ENCODE results near the gene CD93.

Gene CD93

GRCh38 chr20:23083553-23084220, 2.4 kb downstream of the CD93 start:
- DNase-seq (ENCODE audit: low read depth), result no peak

GRCh38 chr20:23082846-23083552, 3.1 kb downstream of the CD93 start:
- no peak for DNase-seq (ENCODE audit: low read depth)

GRCh38 chr20:23081263-23081819, 4.8 kb downstream of the CD93 start:
- DNase-seq (ENCODE audit: low read depth), result no peak

- DNase-seq (ENCODE audit: low read depth), result no peak
Observed at GRCh38 chr20:23080521-23080920, 5.6 kb downstream of the CD93 start.

- no peak for DNase-seq (ENCODE audit: low read depth)
Observed at GRCh38 chr20:23079926-23080325, 6.2 kb downstream of the CD93 start.

- DNase-seq (ENCODE audit: low read depth), result no peak
Observed at GRCh38 chr20:23079016-23079351, 7.1 kb downstream of the CD93 start.

GRCh38 chr20:23078351-23079015, 7.6 kb downstream of the CD93 start:
- no peak for DNase-seq (ENCODE audit: low read depth)

- DNase-seq (ENCODE audit: low read depth), result no peak
Observed at GRCh38 chr20:23077277-23077676, 8.8 kb downstream of the CD93 start.

- DNase-seq (ENCODE audit: low read depth), result no peak
Observed at GRCh38 chr20:23074052-23074451, 12.1 kb downstream of the CD93 start.

- DNase-seq (ENCODE audit: low read depth), result no peak
Observed at GRCh38 chr20:23072892-23073586, 13.1 kb downstream of the CD93 start.

GRCh38 chr20:23071996-23072395, 14.1 kb downstream of the CD93 start:
- DNase-seq (ENCODE audit: low read depth), result no peak

- no peak for DNase-seq (ENCODE audit: low read depth)
Observed at GRCh38 chr20:23071398-23071797, 14.7 kb downstream of the CD93 start.

- no peak for DNase-seq (ENCODE audit: low read depth)
Observed at GRCh38 chr20:23069108-23069507, 17.0 kb downstream of the CD93 start.

- no peak for DNase-seq (ENCODE audit: low read depth)
Observed at GRCh38 chr20:23068283-23068682, 17.8 kb downstream of the CD93 start.

GRCh38 chr20:23066772-23067171, 19.4 kb downstream of the CD93 start:
- no peak for DNase-seq (ENCODE audit: low read depth)

- no peak for DNase-seq (ENCODE audit: low read depth)
Observed at GRCh38 chr20:23065266-23066201, 20.6 kb downstream of the CD93 start.

- DNase-seq (ENCODE audit: low read depth), result no peak
Observed at GRCh38 chr20:23063581-23063980, 22.5 kb downstream of the CD93 start.

GRCh38 chr20:23063168-23063567, 23.0 kb downstream of the CD93 start:
- DNase-seq (ENCODE audit: low read depth), result no peak

GRCh38 chr20:23062632-23063031, 23.5 kb downstream of the CD93 start:
- DNase-seq (ENCODE audit: low read depth), result no peak

GRCh38 chr20:23061734-23062561, 24.2 kb downstream of the CD93 start:
- DNase-seq (ENCODE audit: low read depth), result no peak
